GM18507 (cell line): ENCODE results near the gene CORO2B.

ENCODE experiments used
- DNase-seq: peaks from one replicate; pipeline ENCODE4 v3.0.0; 2011; ENCODE audit warnings: low read depth; ENCODE audit not compliant: insufficient read length; ENCODE audit errors: extremely low spot score
- FAIRE-seq: peaks from 2 replicates; lab custom pipeline; 2011; peaks lifted over from hg19 to GRCh38; lab: Jason Lieb, UNC

The CORO2B gene

DNA sequence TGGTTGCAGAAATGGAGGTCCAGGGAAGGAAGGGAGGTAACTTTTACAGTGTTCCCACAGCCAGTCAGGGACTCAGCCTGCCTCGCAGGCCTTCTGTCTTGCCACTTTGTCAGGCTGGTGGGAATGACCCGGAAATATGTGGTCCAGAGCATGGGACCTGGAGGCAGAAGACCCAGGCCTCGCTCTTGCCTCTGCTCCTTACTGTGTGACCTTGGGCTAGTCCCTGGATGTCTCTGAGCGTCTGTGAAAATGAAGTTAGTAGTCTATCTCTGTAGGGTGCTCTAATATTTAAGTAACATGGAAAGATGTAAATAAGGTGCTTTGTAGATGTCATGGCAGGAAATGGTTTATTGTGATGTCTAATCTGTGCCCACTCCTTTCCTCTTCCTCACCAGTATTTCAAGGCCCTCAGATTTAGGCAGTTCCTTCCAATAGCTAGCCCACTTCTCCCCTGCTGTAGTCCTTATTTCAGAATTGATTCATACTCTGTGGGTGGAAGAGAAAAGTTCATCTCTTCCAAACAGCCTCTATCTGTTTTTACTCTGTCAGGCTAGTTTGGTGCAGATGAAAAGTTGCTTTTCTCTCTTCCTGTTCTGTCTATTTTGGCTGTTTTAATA is 9.1 kb downstream of the CORO2B start:
- no peak for DNase-seq
- no peak for FAIRE-seq

DNA sequence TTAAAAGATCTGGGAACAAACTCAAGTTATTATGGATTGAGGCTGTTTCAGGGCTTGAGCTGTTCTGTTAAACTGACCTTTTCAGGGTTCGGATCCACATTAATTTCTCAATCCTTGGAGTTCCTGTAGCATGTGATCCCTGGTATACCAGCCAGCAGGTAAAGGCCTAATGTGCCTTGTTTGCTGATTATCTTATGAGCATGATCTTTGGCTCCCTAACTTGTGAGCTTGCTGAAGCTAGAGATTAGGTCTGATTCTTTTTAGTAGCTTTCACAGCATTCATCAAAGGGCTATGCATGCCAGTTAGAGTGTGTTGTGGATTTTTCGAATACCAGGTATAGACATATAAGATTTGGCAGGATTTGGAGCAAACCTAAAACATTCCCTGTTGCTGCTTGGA is 10.3 kb downstream of the CORO2B start:
- FAIRE-seq (no peak), DNase-seq (no peak)

DNA sequence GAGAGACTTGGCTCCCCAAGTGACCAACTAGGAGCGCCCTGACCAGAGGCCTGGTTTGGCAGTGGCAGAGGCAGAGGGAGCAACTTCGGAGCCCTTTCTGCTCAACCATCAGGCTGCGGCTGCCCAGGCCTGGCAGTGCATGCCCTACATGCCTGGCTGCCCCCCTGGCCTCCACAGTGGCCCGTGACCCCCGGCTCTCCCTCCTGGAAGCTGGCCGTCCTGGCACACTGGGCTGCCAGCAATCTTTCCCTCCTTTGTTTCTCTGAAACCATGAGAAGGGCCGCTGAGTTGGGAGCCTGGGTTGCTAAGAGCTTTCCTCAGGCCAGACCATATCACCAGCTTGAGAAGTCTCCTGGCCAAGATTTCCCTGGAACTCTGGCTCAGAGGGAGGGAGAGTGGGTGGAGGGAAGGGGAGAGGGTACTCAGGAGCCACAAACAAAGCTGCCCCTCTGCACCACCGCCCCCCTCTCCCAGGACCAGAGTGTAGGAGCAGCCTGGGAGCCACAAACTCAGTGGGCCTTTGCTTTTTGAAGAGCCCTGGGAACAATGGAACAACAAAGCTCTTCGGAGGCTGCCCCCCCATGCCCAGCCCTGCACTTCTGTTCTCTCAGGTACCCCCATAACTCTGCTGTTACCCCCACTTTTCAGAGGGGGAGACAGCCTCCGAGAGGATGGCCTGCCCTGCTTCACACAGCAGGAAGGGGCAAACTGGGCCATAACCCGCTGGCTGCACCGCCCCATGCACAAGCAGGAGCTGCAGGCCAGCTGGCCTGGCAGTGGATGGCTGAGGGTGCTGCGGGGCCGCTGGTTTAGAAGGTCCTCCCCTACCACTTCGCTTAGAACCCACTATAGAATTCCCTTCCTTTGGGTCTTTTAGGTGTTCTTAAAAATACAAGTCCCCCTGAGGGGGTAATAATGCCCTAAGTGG is 11.3 kb downstream of the CORO2B start:
- DNase-seq = no peak
- FAIRE-seq = no peak

DNA sequence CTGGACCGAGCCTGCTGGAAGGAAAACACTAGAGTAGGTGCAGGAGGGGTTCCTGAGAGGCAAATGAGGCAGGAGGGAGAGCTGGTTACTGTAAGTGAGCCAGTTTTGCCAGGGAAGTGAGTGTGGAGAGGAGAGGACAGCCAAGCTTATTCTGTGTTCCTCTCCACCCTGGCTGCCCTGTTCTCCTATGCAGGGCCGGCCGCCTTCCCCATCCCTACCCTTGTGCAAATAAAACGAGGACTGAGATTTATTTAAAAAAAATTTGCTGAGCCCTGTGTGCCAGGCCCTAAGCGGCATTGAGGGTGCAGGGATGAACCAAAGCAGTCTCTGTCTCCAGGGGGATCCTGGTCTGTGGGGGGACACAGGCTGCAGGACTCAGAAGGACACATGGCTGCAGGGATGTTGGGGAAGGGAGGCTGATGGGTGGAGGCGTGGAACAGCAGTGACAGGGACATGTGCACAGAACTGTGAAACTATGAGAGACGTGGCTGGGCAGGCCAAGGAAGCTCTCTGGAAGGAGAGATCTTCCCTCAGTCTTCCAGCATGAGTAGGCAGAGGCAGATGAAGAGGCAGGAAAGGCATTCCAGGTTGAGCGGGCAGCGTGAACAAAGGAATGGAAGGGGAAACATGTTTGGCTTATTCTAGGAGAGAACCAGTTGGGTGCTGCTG is 12.1 kb downstream of the CORO2B start:
- no peak for FAIRE-seq
- DNase-seq = no peak

GRCh38 chr15:68592054-68592453 is 13.3 kb downstream of the CORO2B start:
- no peak for DNase-seq
- no peak for FAIRE-seq

DNA sequence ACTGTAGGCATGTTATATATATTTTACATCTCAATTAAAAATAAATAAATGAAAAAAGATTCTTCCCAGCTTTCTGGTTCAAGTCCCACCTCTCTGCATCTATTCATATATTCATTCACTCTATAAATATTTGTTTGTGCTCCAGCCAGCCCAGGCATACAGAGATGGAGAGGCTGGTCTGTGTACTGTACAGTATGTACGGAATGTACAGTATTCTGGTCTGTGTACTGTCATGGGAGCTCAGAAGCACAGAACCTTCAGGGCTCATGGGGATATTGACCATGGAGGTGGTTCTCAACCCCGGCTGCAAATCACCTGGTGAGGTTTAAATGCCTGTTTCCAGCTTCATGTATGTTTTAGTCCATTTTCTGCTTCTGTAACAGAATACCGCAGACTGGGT is 13.8 kb downstream of the CORO2B start:
- DNase-seq (no peak), FAIRE-seq (no peak)

DNA sequence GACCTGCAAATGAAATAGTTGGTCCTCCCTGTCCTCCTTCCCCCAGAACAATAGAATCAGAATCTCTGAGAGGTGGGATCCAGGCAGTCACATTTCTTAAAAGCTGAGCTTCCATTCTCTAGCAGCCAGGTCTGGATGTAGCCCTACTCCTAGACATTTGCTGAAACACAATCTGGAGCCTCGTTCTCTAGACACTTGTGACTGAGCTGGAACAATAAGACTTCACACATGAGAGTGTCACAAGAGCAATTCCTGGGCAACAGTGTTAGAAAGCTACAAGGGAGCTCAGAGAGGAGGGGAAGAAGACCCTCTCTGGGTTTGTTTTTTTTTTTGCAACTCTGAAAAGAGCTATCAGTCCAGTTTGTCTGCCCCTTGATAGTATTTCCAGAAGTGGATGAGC is 14.5 kb downstream of the CORO2B start:
- DNase-seq (no peak), FAIRE-seq (no peak)

GRCh38 chr15:68593828-68594532 is 15.2 kb downstream of the CORO2B start:
- FAIRE-seq = no peak
- no peak for DNase-seq

DNA sequence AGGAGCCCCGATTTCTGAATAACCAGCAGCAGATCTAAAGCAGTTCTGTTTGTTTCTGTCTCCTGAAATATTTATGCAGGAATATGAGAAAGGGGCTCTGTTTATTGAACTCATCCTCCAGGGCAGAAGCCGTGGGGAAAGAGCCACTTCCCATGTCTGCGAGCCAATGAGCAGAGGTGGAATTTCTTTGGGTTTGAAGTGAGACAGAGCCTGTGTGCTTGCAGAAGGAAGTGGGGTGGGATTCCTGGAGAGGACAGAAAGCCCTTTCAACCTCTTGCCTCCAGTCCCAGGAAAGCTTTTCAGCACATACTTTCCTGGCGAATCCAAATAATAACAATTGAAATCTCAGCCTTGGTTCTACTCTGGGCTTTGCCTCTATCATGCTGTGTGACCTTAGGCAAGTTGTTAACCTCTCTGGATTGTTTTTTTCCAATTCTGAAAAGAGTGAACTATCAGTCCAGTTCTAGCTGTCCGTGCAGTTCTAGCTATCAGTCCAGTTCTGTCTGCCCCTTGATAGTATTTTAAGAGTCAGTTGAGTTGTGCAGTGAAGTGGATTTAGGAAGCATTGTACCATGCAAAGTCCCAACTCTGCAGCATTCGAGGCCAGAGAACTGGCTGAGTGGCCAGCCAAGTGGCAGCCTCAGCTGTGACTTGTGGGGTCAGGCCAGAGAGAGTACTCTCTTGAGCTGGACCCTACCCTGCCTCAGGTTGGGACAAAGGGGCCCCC is 15.9 kb downstream of the CORO2B start:
- no peak for FAIRE-seq
- DNase-seq = no peak

DNA sequence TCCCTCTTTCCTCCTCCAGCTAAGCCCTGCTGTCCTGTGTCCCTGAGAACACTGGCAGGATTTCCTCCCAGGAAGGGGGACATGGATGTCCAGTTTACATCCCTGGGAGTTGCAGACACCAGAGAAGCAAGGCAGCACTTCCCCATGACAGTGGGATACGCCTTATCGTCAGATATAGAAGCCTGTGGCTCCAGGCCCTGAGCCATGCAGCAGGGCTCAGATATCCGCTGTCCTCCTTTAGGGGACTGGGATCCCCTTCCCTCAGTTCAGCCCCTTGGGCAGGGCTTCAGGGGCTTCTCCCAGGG is 16.4 kb downstream of the CORO2B start:
- FAIRE-seq = no peak
- DNase-seq = no peak

- FAIRE-seq (no peak), DNase-seq (no peak)
These were observed 17.0 kb downstream of the CORO2B start for GRCh38 chr15:68595761-68596160.

DNA sequence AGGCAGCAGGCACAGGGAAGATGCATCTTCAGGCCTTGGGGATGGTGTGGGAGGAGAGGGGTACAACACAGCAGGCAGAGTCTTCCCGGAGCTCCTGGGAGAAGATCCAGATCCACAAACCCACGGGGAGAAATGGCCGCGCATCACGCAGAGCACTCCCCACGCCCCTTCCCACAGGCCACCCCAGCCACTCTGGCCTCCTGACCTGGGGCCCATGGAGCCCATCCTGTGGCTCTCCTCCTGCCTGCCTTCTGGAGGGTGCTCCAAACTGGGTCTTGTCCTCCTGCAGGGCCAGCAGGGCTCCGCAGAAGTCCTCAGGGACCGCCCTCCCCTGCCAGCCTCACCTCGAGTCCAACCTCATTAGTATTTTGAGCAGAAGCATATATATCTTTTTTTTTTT is 17.9 kb downstream of the CORO2B start:
- DNase-seq (no peak), FAIRE-seq (no peak)

DNA sequence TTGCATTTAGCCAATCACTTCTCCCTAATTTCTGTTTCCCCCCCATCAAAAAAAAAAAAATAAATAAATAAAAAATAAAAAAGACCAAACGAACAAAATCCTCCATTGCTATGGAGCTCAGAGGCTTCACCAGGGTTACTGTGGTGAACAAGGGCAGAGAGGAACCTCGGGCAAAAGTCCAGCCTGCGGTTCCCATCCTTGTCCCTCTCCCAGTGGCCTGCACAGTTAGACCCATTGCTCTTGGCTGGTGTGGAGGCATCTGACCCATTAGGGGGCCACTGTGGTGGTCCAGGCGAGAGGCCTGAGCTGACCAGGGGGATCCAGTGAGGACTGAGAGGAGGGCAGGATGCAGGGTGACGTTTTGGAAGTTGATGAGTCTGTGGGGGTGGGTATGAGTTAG is 18.8 kb downstream of the CORO2B start:
- DNase-seq (no peak), FAIRE-seq (no peak)

- no peak for FAIRE-seq
These were observed 19.7 kb downstream of the CORO2B start for GRCh38 chr15:68598171-68599152.

GRCh38 chr15:68599153-68599545 is 20.4 kb downstream of the CORO2B start:
- DNase-seq = no peak
- no peak for FAIRE-seq

More at GRCh38 chr15:68598171-68599152, 19.7 kb downstream of the CORO2B start:
- DNase-seq = no peak

- DNase-seq (no peak), FAIRE-seq (no peak)
These were observed 20.8 kb downstream of the CORO2B start for GRCh38 chr15:68599560-68600071.

DNA sequence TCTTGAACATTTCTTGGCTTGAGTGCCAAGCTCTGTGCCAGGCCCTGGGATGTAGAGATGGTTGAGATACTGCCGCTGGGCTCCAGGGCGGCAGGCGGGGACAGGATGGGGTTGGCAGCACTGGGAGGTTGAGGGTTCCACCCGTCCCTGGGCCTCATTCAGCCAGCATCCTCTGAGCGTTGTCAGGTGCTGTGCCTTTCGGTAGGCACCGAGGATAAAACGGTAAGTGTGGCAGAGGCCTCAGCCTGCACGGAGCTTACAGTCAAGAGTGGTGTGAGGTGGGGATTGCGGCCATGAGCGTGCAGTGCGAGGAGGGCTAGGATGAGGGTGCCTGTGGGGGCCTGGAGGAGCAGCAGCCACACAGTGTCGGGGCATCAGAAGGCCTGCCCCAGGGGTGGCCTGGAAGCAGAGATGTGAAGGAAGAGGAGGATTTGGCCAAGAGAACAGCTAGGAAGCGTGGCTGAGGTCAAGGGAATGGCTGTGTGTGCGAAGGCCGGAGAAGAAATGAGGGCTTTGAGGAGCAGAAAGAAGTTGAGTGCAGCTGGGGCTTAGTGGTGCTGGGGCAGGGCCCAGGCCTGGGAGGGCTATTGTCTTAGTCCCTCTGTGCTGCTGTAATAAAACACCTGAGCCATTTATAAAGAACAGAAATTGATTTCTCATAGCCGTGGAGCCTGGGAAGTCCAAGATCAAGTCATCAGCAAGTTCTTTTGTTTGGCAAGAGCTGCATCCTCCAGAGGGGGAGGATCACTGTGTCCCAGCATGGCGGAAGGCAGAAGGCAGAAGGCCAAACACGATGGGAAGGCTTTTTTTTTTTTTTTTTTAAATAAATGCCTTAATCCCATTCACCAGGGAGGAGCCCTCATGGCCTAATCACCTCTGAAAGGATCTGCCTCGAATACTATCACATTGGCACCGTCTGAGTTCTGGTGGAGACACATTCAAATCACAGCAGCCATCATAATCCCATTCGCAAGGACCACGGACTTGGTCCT is 22.7 kb downstream of the CORO2B start:
- FAIRE-seq (no peak), DNase-seq (no peak)
